K562 (cell line): ENCODE data around the gene C12orf42. TPM values are rescaled to one million over a fixed set of nuclear protein-coding genes. Genes with fewer than 3 reads are reported as not detected.

ENCODE experiments used
- ATAC-seq: fragments of 200-7000 bp; cut with Tn5 transposase; 3 replicates; pipeline ENCODE4 v1.9.1; 2020; ENCODE audit warnings: moderate library complexity
- BruUV-seq: library from RNA; stranded (reverse); fragments of 400-500 nt; replicated peaks from 2 replicates; lab custom pipeline; 2021; lab: Mats Ljungman, UMichigan
- CTCF ChIA-PET: fragments of 300-600 bp; formaldehyde crosslinking; extraction: SDS; loops from one replicate; lab custom pipeline; 2021; ENCODE audit warnings: low intra/inter-chr PET ratio; lab: Yijun Ruan, JAX
- POLR2A ChIA-PET: fragments of 300-600, 350-650 bp; sonication (Branson Sonifier 250); formaldehyde crosslinking; extraction: SDS; loops from one replicate; lab custom pipeline; 2021; ENCODE audit warnings: antibody characterized with exemption, inconsistent platforms; lab: Yijun Ruan, JAX
- DNase-seq, 4 experiments: peaks; one replicate each; pipeline versions ENCODE4 v3.0.0 to v3.0.0-alpha.2; 2011 to 2018; ENCODE audit warnings: low spot score in 3 of 4, mixed read lengths in 3 of 4; ENCODE audit errors: extremely low read depth in 1 of 4
- FAIRE-seq: peaks from 2 replicates; lab custom pipeline; 2011; peaks lifted over from hg19 to GRCh38; lab: Jason Lieb, UNC
- H2AFZ ChIP-seq: 2 replicates; pipeline ENCODE4 v1.6.0; 2011; ENCODE audit warnings: low read depth, low read length, control low read depth, inconsistent platforms
- H3K27ac ChIP-seq: fragments of 200-600 bp; 3 replicates; pipeline ENCODE4 v1.8.0; 2011; ENCODE audit warnings: low read depth, mild to moderate bottlenecking, control low read depth, inconsistent platforms, low read length, moderate library complexity, mixed read lengths; ENCODE audit errors: extremely low read depth
- H3K27me3 ChIP-seq, 2 experiments: fragments of 300-600 bp in 1 of 2; 2 replicates in 1 of 2; 3 replicates in 1 of 2; pipeline versions ENCODE4 v1.6.0 to v1.8.0; 2011; ENCODE audit warnings: inconsistent platforms in 2 of 2, low read length in 2 of 2, mild to moderate bottlenecking in 1 of 2, mixed read lengths in 1 of 2, moderate library complexity in 1 of 2; ENCODE audit not compliant: control insufficient read depth in 2 of 2, insufficient read depth in 2 of 2
- H3K36me3 ChIP-seq: fragments of 300-600 bp; 3 replicates; pipeline ENCODE4 v1.8.0; 2011; ENCODE audit warnings: mild to moderate bottlenecking, low read length, inconsistent platforms; ENCODE audit not compliant: control insufficient read depth, insufficient read depth
- H3K4me1 ChIP-seq, 2 experiments: fragments of 200-600 bp in 1 of 2; replicated peaks in 1 of 2; 2 replicates in 1 of 2; 3 replicates in 1 of 2; pipeline versions ENCODE4 v1.5.1 to v1.8.0; 2011; ENCODE audit warnings: inconsistent platforms in 2 of 2, low read length in 2 of 2, mild to moderate bottlenecking in 1 of 2, mixed read lengths in 1 of 2, moderate library complexity in 1 of 2; ENCODE audit not compliant: control insufficient read depth in 2 of 2, insufficient read depth in 2 of 2
- H3K4me2 ChIP-seq: 2 replicates; pipeline ENCODE4 v1.6.1; 2011; ENCODE audit warnings: low read length, control low read depth, inconsistent platforms, mixed read lengths; ENCODE audit not compliant: insufficient read depth
- H3K4me3 ChIP-seq: fragments of 200-600 bp; sonication (generic), shearing (Covaris generic); 2 replicates; pipeline ENCODE4 v1.5.1; 2016; ENCODE audit warnings: control low read depth, inconsistent platforms
- H3K79me2 ChIP-seq: fragments of 200-600 bp; 3 replicates; pipeline ENCODE4 v1.8.0; 2011; ENCODE audit warnings: low read length, inconsistent platforms; ENCODE audit not compliant: control insufficient read depth, insufficient read depth
- H3K9ac ChIP-seq, 2 experiments: 2 replicates each; pipeline versions ENCODE4 v1.6.0 to v1.6.1; 2011; ENCODE audit warnings: low read depth in 2 of 2, low read length in 2 of 2, control low read depth in 1 of 2, inconsistent platforms in 1 of 2, mild to moderate bottlenecking in 1 of 2, mixed read lengths in 1 of 2; ENCODE audit not compliant: insufficient read depth in 1 of 2
- H3K9me1 ChIP-seq: one replicate; pipeline ENCODE4 v1.6.0; 2011; ENCODE audit warnings: inconsistent platforms, mild to moderate bottlenecking, low read length, moderate library complexity; ENCODE audit not compliant: control insufficient read depth, insufficient read depth
- H3K9me3 ChIP-seq: replicated peaks from 2 replicates; pipeline ENCODE4 v1.5.1; 2011; ENCODE audit warnings: low read depth, low read length, inconsistent platforms; ENCODE audit not compliant: control insufficient read depth, insufficient read depth
- H4K20me1 ChIP-seq: replicated peaks from 2 replicates; pipeline ENCODE4 v1.6.1; 2011; ENCODE audit warnings: low read length, inconsistent platforms, mixed read lengths; ENCODE audit not compliant: control insufficient read depth, insufficient read depth
- GABPB1 ChIP-seq: sonication (generic); formaldehyde crosslinking; IDR thresholded peaks from 2 replicates; pipeline ENCODE4 v1.8.0; 2022; ENCODE audit warnings: mild to moderate bottlenecking, missing genetic modification reagents
- MAFF ChIP-seq: IDR thresholded peaks from 2 replicates; pipeline ENCODE4 v1.6.1; 2012; ENCODE audit warnings: low read length, improper control_type of control experiment
- PML ChIP-seq: IDR thresholded peaks from 2 replicates; pipeline ENCODE4 v1.6.1; 2012; ENCODE audit warnings: low read length, inconsistent platforms
- RBM15 ChIP-seq: fragments of 200-400 bp; formaldehyde crosslinking; IDR thresholded peaks from 2 replicates; pipeline ENCODE4 v1.6.1; 2018; ENCODE audit warnings: mild to moderate bottlenecking, low read length, moderate library complexity; ENCODE audit not compliant: insufficient read depth
- SMAD4 ChIP-seq: fragments of 250-450 bp; sonication (Bioruptor Pico); conservative IDR thresholded peaks from 2 replicates; pipeline ENCODE4 v1.8.0; 2021; ENCODE audit warnings: inconsistent platforms, mild to moderate bottlenecking, moderate library complexity
- WGBS: fragments of 100-300 bp; shearing (Covaris generic); methylation state at CpG from one replicate; pipeline ENCODE4 v1.1.6; 2016; ENCODE audit warnings: low coverage, mixed read lengths; ENCODE audit not compliant: insufficient coverage; ENCODE audit errors: missing lambda C conversion rate; 5-methylcytosine and 5-hydroxymethylcytosine counted together
- in situ Hi-C: fragments of 300-500 bp; cut with MboI; formaldehyde crosslinking; loops from 4 replicates; pipeline ENCODE4 v1.15.0; 2018; ENCODE audit warnings: inconsistent platforms, mixed read lengths
- intact Hi-C: fragments of 100-400 bp; cut with micrococcal nuclease; formaldehyde crosslinking; loops from 2 replicates; pipeline ENCODE4 v1.14.2; 2022
- polyA plus RNA-seq, 8 experiments: library from polyadenylated mRNA; depleted of rRNA in 4 of 8; stranded (reverse) in 5 of 8; unstranded in 3 of 8; fragments of >200 nt; fragmentation: Nextera tagmentation in 2 of 8; fragmentation: Illumina TruSeq in 1 of 8; extraction: Ambion mirVana in 2 of 8; extraction: Trizol in 1 of 8; gene quantifications; 2 replicates each; pipeline versions ENCODE4 v1.2.1 to v1.2.3, GENCODE V29; 2011 to 2014; ENCODE audit warnings: inconsistent platforms in 1 of 8, missing spikeins in 1 of 8
- total RNA-seq, 7 experiments: library from RNA; depleted of rRNA in 6 of 7; stranded (reverse); fragments of >200 nt in 6 of 7; fragmentation: Illumina TruSeq in 2 of 7; extraction: Trizol in 2 of 7; gene quantifications; 2 replicates each; pipeline versions ENCODE4 v1.2.1 to v1.2.3, GENCODE V29; 2011 to 2021; ENCODE audit warnings: low replicate concordance in 1 of 7
- TF ChIP-seq, protein P1 (sequence below): sonication (generic); formaldehyde crosslinking; IDR thresholded peaks from 2 replicates; pipeline ENCODE4 v1.8.0; 2022; ENCODE audit warnings: missing genetic modification reagents, mild to moderate bottlenecking, borderline replicate concordance
- TF ChIP-seq, protein P2 (sequence below): sonication (generic); formaldehyde crosslinking; IDR thresholded peaks from 2 replicates; pipeline ENCODE4 v1.9.0; 2022; ENCODE audit warnings: mild to moderate bottlenecking, missing genetic modification reagents
- TF ChIP-seq, protein P3 (sequence below): fragments of 450-650 bp; IDR thresholded peaks from 2 replicates; pipeline ENCODE4 v1.6.1; 2016; ENCODE audit warnings: low read depth

The C12orf42 gene
- total and polyA plus RNA-seq, 9 of the 15 experiments (the other 6 are each of a cell fraction or from before 2014, with no cell fraction given): not detected

DNA sequence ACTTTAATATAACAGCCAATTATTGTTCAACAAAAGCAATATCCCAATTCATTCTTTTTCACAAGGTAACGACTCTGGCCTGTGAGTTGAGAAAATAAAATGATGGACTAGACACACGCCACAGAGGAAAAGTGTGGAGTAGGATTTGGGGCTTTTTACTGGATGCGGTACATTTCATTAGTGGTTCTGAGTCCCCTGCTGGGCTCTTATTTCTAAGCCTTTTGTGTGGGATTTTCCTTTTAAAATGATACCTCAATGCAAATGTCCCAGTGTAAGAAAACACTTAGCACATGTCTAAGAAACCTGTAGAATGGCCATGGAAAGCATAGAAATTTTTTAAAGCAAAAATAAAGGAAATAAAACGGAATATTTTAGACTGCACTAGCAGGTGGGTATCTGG lies 73.4 kb downstream of the C12orf42 start (continued):
- TF ChIP-seq, protein P1, sequence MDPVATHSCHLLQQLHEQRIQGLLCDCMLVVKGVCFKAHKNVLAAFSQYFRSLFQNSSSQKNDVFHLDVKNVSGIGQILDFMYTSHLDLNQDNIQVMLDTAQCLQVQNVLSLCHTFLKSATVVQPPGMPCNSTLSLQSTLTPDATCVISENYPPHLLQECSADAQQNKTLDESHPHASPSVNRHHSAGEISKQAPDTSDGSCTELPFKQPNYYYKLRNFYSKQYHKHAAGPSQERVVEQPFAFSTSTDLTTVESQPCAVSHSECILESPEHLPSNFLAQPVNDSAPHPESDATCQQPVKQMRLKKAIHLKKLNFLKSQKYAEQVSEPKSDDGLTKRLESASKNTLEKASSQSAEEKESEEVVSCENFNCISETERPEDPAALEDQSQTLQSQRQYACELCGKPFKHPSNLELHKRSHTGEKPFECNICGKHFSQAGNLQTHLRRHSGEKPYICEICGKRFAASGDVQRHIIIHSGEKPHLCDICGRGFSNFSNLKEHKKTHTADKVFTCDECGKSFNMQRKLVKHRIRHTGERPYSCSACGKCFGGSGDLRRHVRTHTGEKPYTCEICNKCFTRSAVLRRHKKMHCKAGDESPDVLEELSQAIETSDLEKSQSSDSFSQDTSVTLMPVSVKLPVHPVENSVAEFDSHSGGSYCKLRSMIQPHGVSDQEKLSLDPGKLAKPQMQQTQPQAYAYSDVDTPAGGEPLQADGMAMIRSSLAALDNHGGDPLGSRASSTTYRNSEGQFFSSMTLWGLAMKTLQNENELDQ: no peak
- TF ChIP-seq, protein P2, sequence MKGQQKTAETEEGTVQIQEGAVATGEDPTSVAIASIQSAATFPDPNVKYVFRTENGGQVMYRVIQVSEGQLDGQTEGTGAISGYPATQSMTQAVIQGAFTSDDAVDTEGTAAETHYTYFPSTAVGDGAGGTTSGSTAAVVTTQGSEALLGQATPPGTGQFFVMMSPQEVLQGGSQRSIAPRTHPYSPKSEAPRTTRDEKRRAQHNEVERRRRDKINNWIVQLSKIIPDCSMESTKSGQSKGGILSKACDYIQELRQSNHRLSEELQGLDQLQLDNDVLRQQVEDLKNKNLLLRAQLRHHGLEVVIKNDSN (CRISPR knock-in tag): no peak

DNA sequence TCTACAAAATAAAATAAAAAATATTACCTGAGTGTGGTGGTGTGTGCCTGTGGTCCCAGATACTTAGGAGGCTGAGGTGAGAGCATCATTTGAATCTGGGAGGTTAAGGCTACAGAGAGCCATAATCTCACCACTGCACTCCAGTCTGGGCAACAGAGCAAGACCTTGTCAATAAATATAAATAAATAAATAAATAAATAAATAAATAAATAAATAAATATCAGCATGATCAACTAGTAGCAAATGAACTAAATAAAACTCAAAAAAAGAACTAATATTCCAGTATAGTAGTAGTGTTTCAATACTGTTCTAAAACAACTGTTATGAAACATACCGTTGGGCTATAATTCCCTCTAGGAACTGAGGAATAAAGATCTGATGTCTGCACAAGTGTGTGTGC lies 74.4 kb downstream of the C12orf42 start:
- CTCF ChIA-PET: no interaction called here
- 0% methylated on average over 1 of the region's 1 CpG for WGBS
- TF ChIP-seq PML: no peak
- TF ChIP-seq, protein P3, sequence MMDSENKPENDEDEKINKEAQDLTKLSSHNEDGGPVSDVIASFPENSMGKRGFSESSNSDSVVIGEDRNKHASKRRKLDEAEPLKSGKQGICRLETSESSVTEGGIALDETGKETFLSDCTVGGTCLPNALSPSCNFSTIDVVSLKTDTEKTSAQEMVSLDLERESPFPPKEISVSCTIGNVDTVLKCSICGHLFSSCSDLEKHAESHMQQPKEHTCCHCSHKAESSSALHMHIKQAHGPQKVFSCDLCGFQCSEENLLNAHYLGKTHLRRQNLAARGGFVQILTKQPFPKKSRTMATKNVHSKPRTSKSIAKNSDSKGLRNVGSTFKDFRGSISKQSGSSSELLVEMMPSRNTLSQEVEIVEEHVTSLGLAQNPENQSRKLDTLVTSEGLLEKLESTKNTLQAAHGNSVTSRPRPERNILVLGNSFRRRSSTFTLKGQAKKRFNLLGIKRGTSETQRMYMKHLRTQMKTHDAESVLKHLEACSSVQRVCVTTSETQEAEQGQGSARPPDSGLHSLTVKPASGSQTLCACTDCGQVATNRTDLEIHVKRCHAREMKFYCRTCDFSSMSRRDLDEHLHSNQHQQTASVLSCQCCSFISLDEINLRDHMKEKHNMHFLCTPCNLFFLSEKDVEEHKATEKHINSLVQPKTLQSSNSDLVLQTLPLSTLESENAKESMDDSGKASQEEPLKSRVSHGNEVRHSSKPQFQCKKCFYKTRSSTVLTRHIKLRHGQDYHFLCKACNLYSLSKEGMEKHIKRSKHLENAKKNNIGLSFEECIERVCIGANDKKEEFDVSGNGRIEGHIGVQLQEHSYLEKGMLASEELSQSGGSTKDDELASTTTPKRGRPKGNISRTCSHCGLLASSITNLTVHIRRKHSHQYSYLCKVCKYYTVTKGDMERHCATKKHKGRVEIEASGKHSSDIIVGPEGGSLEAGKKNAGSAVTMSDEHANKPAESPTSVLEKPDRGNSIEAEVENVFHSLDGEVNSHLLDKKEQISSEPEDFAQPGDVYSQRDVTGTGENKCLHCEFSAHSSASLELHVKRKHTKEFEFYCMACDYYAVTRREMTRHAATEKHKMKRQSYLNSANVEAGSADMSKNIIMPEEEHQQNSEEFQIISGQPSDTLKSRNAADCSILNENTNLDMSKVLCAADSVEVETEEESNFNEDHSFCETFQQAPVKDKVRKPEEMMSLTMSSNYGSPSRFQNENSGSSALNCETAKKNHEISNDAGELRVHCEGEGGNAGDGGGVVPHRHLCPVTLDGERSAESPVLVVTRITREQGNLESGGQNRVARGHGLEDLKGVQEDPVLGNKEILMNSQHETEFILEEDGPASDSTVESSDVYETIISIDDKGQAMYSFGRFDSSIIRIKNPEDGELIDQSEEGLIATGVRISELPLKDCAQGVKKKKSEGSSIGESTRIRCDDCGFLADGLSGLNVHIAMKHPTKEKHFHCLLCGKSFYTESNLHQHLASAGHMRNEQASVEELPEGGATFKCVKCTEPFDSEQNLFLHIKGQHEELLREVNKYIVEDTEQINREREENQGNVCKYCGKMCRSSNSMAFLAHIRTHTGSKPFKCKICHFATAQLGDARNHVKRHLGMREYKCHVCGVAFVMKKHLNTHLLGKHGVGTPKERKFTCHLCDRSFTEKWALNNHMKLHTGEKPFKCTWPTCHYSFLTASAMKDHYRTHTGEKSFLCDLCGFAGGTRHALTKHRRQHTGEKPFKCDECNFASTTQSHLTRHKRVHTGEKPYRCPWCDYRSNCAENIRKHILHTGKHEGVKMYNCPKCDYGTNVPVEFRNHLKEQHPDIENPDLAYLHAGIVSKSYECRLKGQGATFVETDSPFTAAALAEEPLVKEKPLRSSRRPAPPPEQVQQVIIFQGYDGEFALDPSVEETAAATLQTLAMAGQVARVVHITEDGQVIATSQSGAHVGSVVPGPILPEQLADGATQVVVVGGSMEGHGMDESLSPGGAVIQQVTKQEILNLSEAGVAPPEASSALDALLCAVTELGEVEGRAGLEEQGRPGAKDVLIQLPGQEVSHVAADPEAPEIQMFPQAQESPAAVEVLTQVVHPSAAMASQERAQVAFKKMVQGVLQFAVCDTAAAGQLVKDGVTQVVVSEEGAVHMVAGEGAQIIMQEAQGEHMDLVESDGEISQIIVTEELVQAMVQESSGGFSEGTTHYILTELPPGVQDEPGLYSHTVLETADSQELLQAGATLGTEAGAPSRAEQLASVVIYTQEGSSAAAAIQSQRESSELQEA: no peak
- TF ChIP-seq RBM15: no peak
- TF ChIP-seq MAFF: no peak
- TF ChIP-seq SMAD4: no peak
- TF ChIP-seq GABPB1 (CRISPR knock-in tag): no peak

More for the DNA sequence above, 74.4 kb downstream of the C12orf42 start:
- in situ Hi-C loops (no loop called here), intact Hi-C loops (no loop called here)
- H4K20me1 ChIP-seq: no peaks in the 10 kb centered on the region
- H3K4me3 ChIP-seq: no peak overlapping the region
- no peaks in the 10 kb centered on the region for H3K27me3 ChIP-seq
- H3K4me2 ChIP-seq: no peak overlapping the region
- ATAC-seq: no peak
- no peak for FAIRE-seq
- no peaks in the 10 kb centered on the region for H3K4me1 ChIP-seq
- BruUV-seq: no TSS peak
- no peaks in the 10 kb centered on the region for H3K36me3 ChIP-seq
- H3K9me3 ChIP-seq: no peaks in the 10 kb centered on the region
- no peak overlapping the region for H3K27ac ChIP-seq
- no peak overlapping the region for H3K9ac ChIP-seq
- H2AFZ ChIP-seq: no peak overlapping the region
- no peaks in the 10 kb centered on the region for H3K79me2 ChIP-seq
- POLR2A ChIA-PET: no interaction called here
- DNase-seq: no peak
- no peaks in the 10 kb centered on the region for H3K9me1 ChIP-seq
